HepG2 (cell line): Measurements from ENCODE around the gene ACADVL. TPM values are rescaled to one million over a fixed set of nuclear protein-coding genes. Genes with fewer than 3 reads are reported as not detected.

Experiments
- BCLAF1 ChIP-seq: fragments of 450-650 bp; IDR thresholded peaks from 2 replicates; pipeline ENCODE4 v1.6.1; 2017; ENCODE audit warnings: mild to moderate bottlenecking
- EEA1 ChIP-seq: sonication (generic); formaldehyde crosslinking; IDR thresholded peaks from 2 replicates; pipeline ENCODE4 v1.5.1; 2020; ENCODE audit warnings: mild to moderate bottlenecking, missing genetic modification reagents, borderline replicate concordance
- FOSL2 ChIP-seq: sonication (generic); formaldehyde crosslinking; IDR thresholded peaks from 2 replicates; pipeline ENCODE4 v1.4.0; 2020; ENCODE audit warnings: missing genetic modification reagents
- MAZ ChIP-seq, 2 experiments: sonication (generic) in 1 of 2; formaldehyde crosslinking in 1 of 2; IDR thresholded peaks; 2 replicates each; pipeline versions ENCODE4 v1.5.0 to v1.6.1; 2012 to 2020; ENCODE audit warnings: low read depth in 2 of 2, mild to moderate bottlenecking in 2 of 2, borderline replicate concordance in 1 of 2, improper control_type of control experiment in 1 of 2, low read length in 1 of 2, missing genetic modification reagents in 1 of 2, moderate library complexity in 1 of 2
- MTA1 ChIP-seq: sonication (generic); formaldehyde crosslinking; IDR thresholded peaks from 2 replicates; pipeline ENCODE4 v1.4.0; 2020; ENCODE audit warnings: missing genetic modification reagents, mild to moderate bottlenecking, borderline replicate concordance
- MZF1 ChIP-seq: sonication (generic); formaldehyde crosslinking; IDR thresholded peaks from 2 replicates; pipeline ENCODE4 v1.8.1; 2023; ENCODE audit warnings: mild to moderate bottlenecking, missing genetic modification reagents, borderline replicate concordance
- NFE2 ChIP-seq: sonication (generic); formaldehyde crosslinking; IDR thresholded peaks from 2 replicates; pipeline ENCODE4 v1.4.0; 2020; ENCODE audit warnings: missing genetic modification reagents
- NR1H2 ChIP-seq: sonication (generic); formaldehyde crosslinking; IDR thresholded peaks from 2 replicates; pipeline ENCODE4 v1.8.1; 2022; ENCODE audit warnings: low read depth, missing genetic modification reagents, borderline replicate concordance
- REPIN1 ChIP-seq: sonication (generic); formaldehyde crosslinking; IDR thresholded peaks from 2 replicates; pipeline ENCODE4 v1.8.0; 2022; ENCODE audit warnings: missing genetic modification reagents, low read depth, mild to moderate bottlenecking, borderline replicate concordance
- SALL2 ChIP-seq: sonication (generic); formaldehyde crosslinking; IDR thresholded peaks from 2 replicates; pipeline ENCODE4 v1.8.1; 2023; ENCODE audit warnings: mild to moderate bottlenecking, missing genetic modification reagents, inconsistent platforms
- TAF15 ChIP-seq: fragments of 200-400 bp; formaldehyde crosslinking; IDR thresholded peaks from one replicate; pipeline ENCODE4 v1.6.1; 2018; ENCODE audit warnings: mild to moderate bottlenecking, low read depth, low read length; ENCODE audit not compliant: poor library complexity, severe bottlenecking
- TOPORS ChIP-seq: sonication (generic); formaldehyde crosslinking; IDR thresholded peaks from 2 replicates; pipeline ENCODE4 v1.8.0; 2023; ENCODE audit warnings: mild to moderate bottlenecking, missing genetic modification reagents
- ZFP82 ChIP-seq: sonication (generic); formaldehyde crosslinking; IDR thresholded peaks from 2 replicates; pipeline ENCODE4 v1.5.1; 2020; ENCODE audit warnings: mild to moderate bottlenecking, missing genetic modification reagents, borderline replicate concordance
- ZNF3 ChIP-seq: IDR thresholded peaks from 2 replicates; pipeline ENCODE4 v1.7.0; 2017; ENCODE audit warnings: inconsistent platforms
- ZNF414 ChIP-seq: sonication (generic); formaldehyde crosslinking; IDR thresholded peaks from 2 replicates; pipeline ENCODE4 v1.5.0; 2020; ENCODE audit warnings: missing genetic modification reagents
- ZNF441 ChIP-seq: sonication (generic); formaldehyde crosslinking; IDR thresholded peaks from 2 replicates; pipeline ENCODE4 v1.7.0; 2021; ENCODE audit warnings: missing genetic modification reagents, borderline replicate concordance
- ZNF503 ChIP-seq: sonication (generic); formaldehyde crosslinking; IDR thresholded peaks from 2 replicates; pipeline ENCODE4 v1.4.0; 2020; ENCODE audit warnings: missing genetic modification reagents
- ZNF549 ChIP-seq: sonication (generic); formaldehyde crosslinking; IDR thresholded peaks from 2 replicates; pipeline ENCODE4 v1.5.0; 2020; ENCODE audit warnings: missing genetic modification reagents
- ZNF569 ChIP-seq: sonication (generic); formaldehyde crosslinking; IDR thresholded peaks from 2 replicates; pipeline ENCODE4 v1.5.0; 2020; ENCODE audit warnings: mild to moderate bottlenecking, missing genetic modification reagents, moderate library complexity, borderline replicate concordance
- ZNF703 ChIP-seq: sonication (generic); formaldehyde crosslinking; IDR thresholded peaks from 2 replicates; pipeline ENCODE4 v1.5.1; 2020; ENCODE audit warnings: missing genetic modification reagents, mild to moderate bottlenecking, moderate library complexity, borderline replicate concordance
- ZNF724P ChIP-seq: sonication (generic); formaldehyde crosslinking; IDR thresholded peaks from 2 replicates; pipeline ENCODE4 v1.8.0; 2022; ENCODE audit warnings: missing genetic modification reagents, borderline replicate concordance
- ZNF737 ChIP-seq: sonication (generic); formaldehyde crosslinking; IDR thresholded peaks from 2 replicates; pipeline ENCODE4 v1.5.0; 2020; ENCODE audit warnings: missing genetic modification reagents, mild to moderate bottlenecking, borderline replicate concordance
- ZNF891 ChIP-seq: sonication (generic); formaldehyde crosslinking; IDR thresholded peaks from 2 replicates; pipeline ENCODE4 v1.5.0; 2020; ENCODE audit warnings: mild to moderate bottlenecking, missing genetic modification reagents
- ZSCAN30 ChIP-seq: sonication (generic); formaldehyde crosslinking; IDR thresholded peaks from 2 replicates; pipeline ENCODE4 v1.5.0; 2020; ENCODE audit warnings: mild to moderate bottlenecking, missing genetic modification reagents
- polyA plus RNA-seq, 8 experiments: library from polyadenylated mRNA; depleted of rRNA in 3 of 8; stranded (reverse) in 7 of 8; unstranded in 1 of 8; fragments of >200 nt; fragmentation: Illumina TruSeq in 4 of 8; extraction: Trizol in 4 of 8; gene quantifications; 2 replicates each; pipeline versions ENCODE4 v1.2.1 to v1.2.3, GENCODE V29; 2011 to 2016; ENCODE audit warnings: low read depth in 4 of 8, missing spikeins in 1 of 8, mixed read lengths in 1 of 8; ENCODE audit not compliant: insufficient read depth in 1 of 8
- total RNA-seq, 5 experiments: library from RNA; depleted of rRNA; stranded (reverse); fragments of >200 nt; fragmentation: Illumina TruSeq; extraction: Trizol; gene quantifications; 2 replicates each; pipeline ENCODE4 v1.2.3, GENCODE V29; 2016; ENCODE audit warnings: low read depth in 1 of 5

ACADVL gene
- total and polyA plus RNA-seq, 2 of the 13 experiments (the other 11 are each of a cell fraction or from before 2014, with no cell fraction given): 219 to 412 TPM

GRCh38 chr17:7252176-7253043, 32.7 kb downstream of the ACADVL start, which contains the start of gene ELP5 (continued):
- TF ChIP-seq ZNF441 (CRISPR knock-in tag) (no peak; the same call in 1 of the 2 replicates), MTA1 (CRISPR knock-in tag) (peak; percentile 88), ZNF737 (CRISPR knock-in tag) (no peak), MZF1 (CRISPR knock-in tag) (peak; percentile 63; the same call in 1 of the 2 replicates), ZNF724P (CRISPR knock-in tag) (no peak), ZNF891 (CRISPR knock-in tag) (peak; percentile 79), SALL2 (peak; percentile 59), ZSCAN30 (CRISPR knock-in tag) (no peak), ZNF503 (CRISPR knock-in tag) (no peak), EEA1 (CRISPR knock-in tag) (no peak), ZFP82 (CRISPR knock-in tag) (peak; percentile 47; the same call in 1 of the 2 replicates), ZNF3 (CRISPR knock-in tag) (no peak), ZNF549 (CRISPR knock-in tag) (no peak), BCLAF1 (no peak), NR1H2 (CRISPR knock-in tag) (no peak), ZNF703 (CRISPR knock-in tag) (no peak), FOSL2 (CRISPR knock-in tag) (peak; percentile 34), TAF15 (peak; percentile 84), TOPORS (CRISPR knock-in tag) (no peak), ZNF569 (no peak), NFE2 (CRISPR knock-in tag) (no peak), MAZ (IDR thresholded peaks at IDR 0.05; ENCODE audit: borderline replicate concordance, low read depth, low read length) (peak; percentile 91), MAZ (CRISPR knock-in tag; IDR thresholded peaks at IDR 0.05; ENCODE audit: low read depth) (peak; percentile 83), ZNF414 (CRISPR knock-in tag) (no peak), REPIN1 (CRISPR knock-in tag) (peak; percentile 68)
